HepG2 (cell line): ENCODE results near the gene LRRC63. TPM values are rescaled to one million over a fixed set of nuclear protein-coding genes. Genes with fewer than 3 reads are reported as not detected.

ENCODE experiments used
- ATAC-seq: fragments of 200-7000 bp; cut with Tn5 transposase; 3 replicates; pipeline ENCODE4 v1.9.1; 2020; ENCODE audit warnings: mild to moderate bottlenecking, moderate library complexity
- BruUV-seq: library from RNA; stranded (reverse); fragments of 400-500 nt; replicated peaks from 2 replicates; lab custom pipeline; 2021; lab: Mats Ljungman, UMichigan
- CTCF ChIA-PET: fragments of 300-600 bp; formaldehyde crosslinking; extraction: SDS; loops from one replicate; lab custom pipeline; 2021; ENCODE audit warnings: low total read pairs, inconsistent platforms, low intra/inter-chr PET ratio; lab: Yijun Ruan, JAX
- POLR2A ChIA-PET: fragments of 350-600 bp; sonication (Branson Sonifier 250); formaldehyde crosslinking; loops from one replicate; lab custom pipeline; 2020; ENCODE audit warnings: antibody characterized with exemption, inconsistent platforms; lab: Yijun Ruan, JAX
- DNase-seq: peaks from one replicate; pipeline ENCODE4 v3.0.0-alpha.2; 2015; ENCODE audit warnings: low spot score
- FAIRE-seq: peaks from 3 replicates; lab custom pipeline; 2011; peaks lifted over from hg19 to GRCh38; lab: Jason Lieb, UNC
- H2AFZ ChIP-seq: one replicate; pipeline ENCODE4 v1.6.1; 2011; ENCODE audit warnings: low read length, inconsistent platforms
- H3K27ac ChIP-seq: fragments of 300-600 bp; 3 replicates; pipeline ENCODE4 v1.8.0; 2011; ENCODE audit warnings: mixed run types, mild to moderate bottlenecking, mixed read lengths, low read length, inconsistent platforms; ENCODE audit not compliant: insufficient read depth; ENCODE audit errors: extremely low read length
- H3K27me3 ChIP-seq, 2 experiments: fragments of 200-600 bp in 1 of 2; 2 replicates in 1 of 2; 3 replicates in 1 of 2; pipeline versions ENCODE4 v1.6.0 to v1.8.0; 2011; ENCODE audit warnings: low read length in 2 of 2, mild to moderate bottlenecking in 2 of 2, moderate library complexity in 2 of 2, inconsistent platforms in 1 of 2; ENCODE audit not compliant: insufficient read depth in 2 of 2, control insufficient read depth in 1 of 2
- H3K36me3 ChIP-seq, 2 experiments: fragments of 200-600 bp in 1 of 2; replicated peaks in 1 of 2; 2 replicates in 1 of 2; 3 replicates in 1 of 2; pipeline versions ENCODE4 v1.5.1 to v1.8.0; 2011; ENCODE audit warnings: low read length in 2 of 2, inconsistent platforms in 1 of 2; ENCODE audit not compliant: insufficient read depth in 2 of 2, control insufficient read depth in 1 of 2
- H3K4me1 ChIP-seq: 2 replicates; pipeline ENCODE4 v1.5.1; 2012; ENCODE audit warnings: low read length, inconsistent platforms; ENCODE audit not compliant: insufficient read depth
- H3K4me2 ChIP-seq: 2 replicates; pipeline ENCODE4 v1.6.0; 2011; ENCODE audit warnings: low read depth, low read length, inconsistent platforms
- H3K4me3 ChIP-seq, 3 experiments: fragments of 200-600 bp in 1 of 3; sonication (generic), shearing (Covaris generic) in 1 of 3; replicated peaks in 1 of 3; 2 replicates each; pipeline ENCODE4 v1.5.1; 2011 to 2016; ENCODE audit warnings: low read length in 3 of 3, inconsistent platforms in 2 of 3, low read depth in 2 of 3, mild to moderate bottlenecking in 2 of 3, control low read depth in 1 of 3, mixed read lengths in 1 of 3; ENCODE audit not compliant: insufficient read depth in 1 of 3
- H3K79me2 ChIP-seq: one replicate; pipeline ENCODE4 v1.6.1; 2011; ENCODE audit warnings: low read length, inconsistent platforms; ENCODE audit not compliant: insufficient read depth
- H3K9ac ChIP-seq: 2 replicates; pipeline ENCODE4 v1.6.0; 2011; ENCODE audit warnings: mild to moderate bottlenecking, low read depth, low read length, inconsistent platforms; ENCODE audit not compliant: insufficient read depth
- H3K9me3 ChIP-seq: 2 replicates; pipeline ENCODE4 v1.5.1; 2012; ENCODE audit warnings: mild to moderate bottlenecking, low read length
- H4K20me1 ChIP-seq: 2 replicates; pipeline ENCODE4 v1.6.0; 2011; ENCODE audit warnings: inconsistent platforms, mild to moderate bottlenecking, low read length, moderate library complexity; ENCODE audit not compliant: insufficient read depth
- ERF ChIP-seq: IDR thresholded peaks from 2 replicates; pipeline ENCODE4 v1.6.1; 2018; ENCODE audit warnings: missing biosample characterization, missing genetic modification reagents
- GABPA ChIP-seq, 2 experiments: IDR thresholded peaks; 2 replicates each; pipeline ENCODE4 v1.6.1; 2011 to 2016; ENCODE audit warnings: low read depth in 2 of 2, low read length in 1 of 2, missing biosample characterization in 1 of 2, missing genetic modification characterization in 1 of 2
- HNF4A ChIP-seq: sonication (generic); formaldehyde crosslinking; IDR thresholded peaks from 2 replicates; pipeline ENCODE4 v1.4.0; 2020; ENCODE audit warnings: missing genetic modification reagents
- MBNL3 ChIP-seq: fragments of 250-450 bp; sonication (Bioruptor Pico); conservative IDR thresholded peaks from 2 replicates; pipeline ENCODE4 v1.8.0; 2022; ENCODE audit warnings: mild to moderate bottlenecking, inconsistent platforms
- MED13 ChIP-seq: sonication (generic); formaldehyde crosslinking; IDR thresholded peaks from 2 replicates; pipeline ENCODE4 v1.5.0; 2020; ENCODE audit warnings: missing genetic modification reagents
- NONO ChIP-seq, 2 experiments: fragments of 450-650 bp in 1 of 2; sonication (generic) in 1 of 2; formaldehyde crosslinking in 1 of 2; IDR thresholded peaks in 1 of 2; conservative IDR thresholded peaks in 1 of 2; 2 replicates each; pipeline versions ENCODE4 v1.6.1 to v1.8.0; 2017 to 2022; ENCODE audit warnings: mild to moderate bottlenecking in 1 of 2, missing genetic modification reagents in 1 of 2, moderate library complexity in 1 of 2
- TBX3 ChIP-seq: fragments of 450-650 bp; IDR thresholded peaks from 2 replicates; pipeline ENCODE4 v1.6.1; 2017; ENCODE audit warnings: antibody characterized with exemption, mild to moderate bottlenecking, inconsistent platforms, borderline replicate concordance
- ZFP37 ChIP-seq: sonication (generic); formaldehyde crosslinking; IDR thresholded peaks from 2 replicates; pipeline ENCODE4 v1.4.0; 2020; ENCODE audit warnings: missing genetic modification reagents, borderline replicate concordance
- ZFP90 ChIP-seq: sonication (generic); formaldehyde crosslinking; IDR thresholded peaks from 2 replicates; pipeline ENCODE4 v1.8.0; 2022; ENCODE audit warnings: missing genetic modification reagents, mild to moderate bottlenecking, inconsistent platforms, borderline replicate concordance
- ZFY ChIP-seq: sonication (generic); formaldehyde crosslinking; IDR thresholded peaks from 2 replicates; pipeline ENCODE4 v1.4.0; 2020; ENCODE audit warnings: missing genetic modification reagents
- ZNF17 ChIP-seq: sonication (generic); formaldehyde crosslinking; IDR thresholded peaks from 2 replicates; pipeline ENCODE4 v1.5.0; 2020; ENCODE audit warnings: mild to moderate bottlenecking, missing genetic modification reagents
- ZNF264 ChIP-seq: sonication (generic); formaldehyde crosslinking; IDR thresholded peaks from 2 replicates; pipeline ENCODE4 v1.4.0; 2020; ENCODE audit warnings: missing genetic modification reagents
- ZNF317 ChIP-seq: sonication (generic); formaldehyde crosslinking; IDR thresholded peaks from 2 replicates; pipeline ENCODE4 v1.5.0; 2020; ENCODE audit warnings: mild to moderate bottlenecking, missing genetic modification reagents
- ZNF879 ChIP-seq: sonication (generic); formaldehyde crosslinking; IDR thresholded peaks from 2 replicates; pipeline ENCODE4 v1.8.1; 2023; ENCODE audit warnings: missing genetic modification reagents
- WGBS: methylation state at CpG from one replicate; pipeline ENCODE4 v1.1.6; 2017; ENCODE audit warnings: low lambda C conversion rate; 5-methylcytosine and 5-hydroxymethylcytosine counted together
- in situ Hi-C: cut with HindIII; loops from 2 replicates; pipeline ENCODE4 v1.10.0; 2017; ENCODE audit warnings: low pct_unique_long_range_greater_than_20kb; ENCODE audit not compliant: extremely low pct_ligation_motif_present
- intact Hi-C: fragments of 100-400 bp; cut with micrococcal nuclease; formaldehyde crosslinking; loops from one replicate; pipeline ENCODE4 v1.10.0; 2022; ENCODE audit not compliant: unreplicated experiment
- polyA plus RNA-seq, 8 experiments: library from polyadenylated mRNA; depleted of rRNA in 3 of 8; stranded (reverse) in 7 of 8; unstranded in 1 of 8; fragments of >200 nt; fragmentation: Illumina TruSeq in 4 of 8; extraction: Trizol in 4 of 8; gene quantifications; 2 replicates each; pipeline versions ENCODE4 v1.2.1 to v1.2.3, GENCODE V29; 2011 to 2016; ENCODE audit warnings: low read depth in 4 of 8, missing spikeins in 1 of 8, mixed read lengths in 1 of 8; ENCODE audit not compliant: insufficient read depth in 1 of 8
- total RNA-seq, 5 experiments: library from RNA; depleted of rRNA; stranded (reverse); fragments of >200 nt; fragmentation: Illumina TruSeq; extraction: Trizol; gene quantifications; 2 replicates each; pipeline ENCODE4 v1.2.3, GENCODE V29; 2016; ENCODE audit warnings: low read depth in 1 of 5
- TF ChIP-seq, protein P1 (sequence below): sonication (generic); formaldehyde crosslinking; IDR thresholded peaks from 2 replicates; pipeline ENCODE4 v1.8.0; 2022; ENCODE audit warnings: mild to moderate bottlenecking, missing genetic modification reagents; ENCODE audit not compliant: insufficient replicate concordance
- TF ChIP-seq, protein P2 (sequence below): sonication (generic); formaldehyde crosslinking; IDR thresholded peaks from 2 replicates; pipeline ENCODE4 v1.8.0; 2022; ENCODE audit warnings: missing genetic modification reagents, low read depth, mild to moderate bottlenecking, borderline replicate concordance
- TF ChIP-seq, protein P3 (sequence below): sonication (generic); formaldehyde crosslinking; IDR thresholded peaks from 2 replicates; pipeline ENCODE4 v1.8.1; 2023; ENCODE audit warnings: mild to moderate bottlenecking, missing genetic modification reagents
- TF ChIP-seq, protein P4 (sequence below): sonication (generic); formaldehyde crosslinking; IDR thresholded peaks from 2 replicates; pipeline ENCODE4 v1.4.0; 2020; ENCODE audit warnings: missing genetic modification reagents
- TF ChIP-seq, protein P5 (sequence below): IDR thresholded peaks from 2 replicates; pipeline ENCODE4 v1.6.1; 2016; ENCODE audit warnings: missing compliant biosample characterization, missing genetic modification reagents, borderline replicate concordance

LRRC63 gene
- total and polyA plus RNA-seq, 2 of the 13 experiments (the other 11 are each of a cell fraction or from before 2014, with no cell fraction given): not detected

DNA sequence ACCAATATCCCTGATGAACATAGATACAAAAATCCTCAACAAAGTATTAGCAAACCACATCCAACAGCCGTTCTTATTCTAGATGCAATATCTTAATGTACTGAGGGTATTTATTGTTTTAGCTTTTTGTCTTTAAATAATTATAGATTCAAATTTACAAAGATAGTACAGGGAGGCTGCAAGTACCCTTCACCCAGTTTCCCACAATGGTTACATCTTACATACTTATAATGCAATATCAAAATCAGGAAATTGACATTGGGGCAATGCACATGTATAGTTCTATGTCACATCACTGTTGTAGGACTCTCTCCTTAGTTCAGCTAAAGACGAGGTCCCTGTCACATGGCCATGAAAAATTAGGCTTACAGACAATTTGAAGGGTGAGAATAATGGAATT is 99.5 kb downstream of the LRRC63 start:
- ChIA-PET CTCF (no interaction called here), POLR2A (no interaction called here)
- no peak overlapping the region for H3K9ac ChIP-seq
- intact Hi-C loops: no loop called here
- no peaks in the 10 kb centered on the region for H3K79me2 ChIP-seq
- ATAC-seq: no peak
- no peak overlapping the region for H3K4me2 ChIP-seq
- H4K20me1 ChIP-seq: no peaks in the 10 kb centered on the region
- no peak overlapping the region for H3K27ac ChIP-seq
- DNase-seq: no peak
- H3K9me3 ChIP-seq: no peaks in the 10 kb centered on the region
- no peaks in the 10 kb centered on the region for H3K4me1 ChIP-seq
- FAIRE-seq: no peak
- H3K36me3 ChIP-seq: no peaks in the 10 kb centered on the region
- no TSS peak for BruUV-seq
- no peak overlapping the region for H3K4me3 ChIP-seq
- WGBS: 21% methylated on average over 2 of the region's 2 CpGs
- in situ Hi-C loops: no loop called here
- H2AFZ ChIP-seq: no peak overlapping the region
- no peaks in the 10 kb centered on the region for H3K27me3 ChIP-seq
- TF ChIP-seq, protein P1, sequence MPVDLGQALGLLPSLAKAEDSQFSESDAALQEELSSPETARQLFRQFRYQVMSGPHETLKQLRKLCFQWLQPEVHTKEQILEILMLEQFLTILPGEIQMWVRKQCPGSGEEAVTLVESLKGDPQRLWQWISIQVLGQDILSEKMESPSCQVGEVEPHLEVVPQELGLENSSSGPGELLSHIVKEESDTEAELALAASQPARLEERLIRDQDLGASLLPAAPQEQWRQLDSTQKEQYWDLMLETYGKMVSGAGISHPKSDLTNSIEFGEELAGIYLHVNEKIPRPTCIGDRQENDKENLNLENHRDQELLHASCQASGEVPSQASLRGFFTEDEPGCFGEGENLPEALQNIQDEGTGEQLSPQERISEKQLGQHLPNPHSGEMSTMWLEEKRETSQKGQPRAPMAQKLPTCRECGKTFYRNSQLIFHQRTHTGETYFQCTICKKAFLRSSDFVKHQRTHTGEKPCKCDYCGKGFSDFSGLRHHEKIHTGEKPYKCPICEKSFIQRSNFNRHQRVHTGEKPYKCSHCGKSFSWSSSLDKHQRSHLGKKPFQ (CRISPR knock-in tag): no peak
- TF ChIP-seq ZNF17 (CRISPR knock-in tag): no peak
- no peak for TF ChIP-seq GABPA (IDR thresholded peaks at IDR 0.05; ENCODE audit: low read depth, low read length)
- no peak for TF ChIP-seq GABPA (CRISPR knock-in tag; IDR thresholded peaks at IDR 0.05; ENCODE audit: low read depth)
- TF ChIP-seq NONO (IDR thresholded peaks at IDR 0.05): no peak
- no peak for TF ChIP-seq NONO (CRISPR knock-in tag; conservative IDR thresholded peaks at IDR 0.05)
- TF ChIP-seq, protein P2, sequence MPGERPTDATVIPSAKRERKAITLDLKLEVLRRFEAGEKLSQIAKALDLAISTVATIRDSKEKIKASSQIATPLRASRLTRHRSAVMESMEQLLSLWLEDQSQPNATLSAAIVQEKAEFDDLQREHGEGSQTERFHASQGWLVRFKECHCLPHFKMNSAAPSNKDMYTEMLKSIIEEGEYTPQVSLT (CRISPR knock-in tag): no peak
- TF ChIP-seq, protein P3, sequence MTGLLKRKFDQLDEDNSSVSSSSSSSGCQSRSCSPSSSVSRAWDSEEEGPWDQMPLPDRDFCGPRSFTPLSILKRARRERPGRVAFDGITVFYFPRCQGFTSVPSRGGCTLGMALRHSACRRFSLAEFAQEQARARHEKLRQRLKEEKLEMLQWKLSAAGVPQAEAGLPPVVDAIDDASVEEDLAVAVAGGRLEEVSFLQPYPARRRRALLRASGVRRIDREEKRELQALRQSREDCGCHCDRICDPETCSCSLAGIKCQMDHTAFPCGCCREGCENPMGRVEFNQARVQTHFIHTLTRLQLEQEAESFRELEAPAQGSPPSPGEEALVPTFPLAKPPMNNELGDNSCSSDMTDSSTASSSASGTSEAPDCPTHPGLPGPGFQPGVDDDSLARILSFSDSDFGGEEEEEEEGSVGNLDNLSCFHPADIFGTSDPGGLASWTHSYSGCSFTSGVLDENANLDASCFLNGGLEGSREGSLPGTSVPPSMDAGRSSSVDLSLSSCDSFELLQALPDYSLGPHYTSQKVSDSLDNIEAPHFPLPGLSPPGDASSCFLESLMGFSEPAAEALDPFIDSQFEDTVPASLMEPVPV (CRISPR knock-in tag): no peak
- TF ChIP-seq HNF4A (CRISPR knock-in tag): no peak
- TF ChIP-seq MED13: no peak
- TF ChIP-seq, protein P4, sequence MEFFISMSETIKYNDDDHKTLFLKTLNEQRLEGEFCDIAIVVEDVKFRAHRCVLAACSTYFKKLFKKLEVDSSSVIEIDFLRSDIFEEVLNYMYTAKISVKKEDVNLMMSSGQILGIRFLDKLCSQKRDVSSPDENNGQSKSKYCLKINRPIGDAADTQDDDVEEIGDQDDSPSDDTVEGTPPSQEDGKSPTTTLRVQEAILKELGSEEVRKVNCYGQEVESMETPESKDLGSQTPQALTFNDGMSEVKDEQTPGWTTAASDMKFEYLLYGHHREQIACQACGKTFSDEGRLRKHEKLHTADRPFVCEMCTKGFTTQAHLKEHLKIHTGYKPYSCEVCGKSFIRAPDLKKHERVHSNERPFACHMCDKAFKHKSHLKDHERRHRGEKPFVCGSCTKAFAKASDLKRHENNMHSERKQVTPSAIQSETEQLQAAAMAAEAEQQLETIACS (CRISPR knock-in tag): no peak
- TF ChIP-seq ERF: no peak
- no peak for TF ChIP-seq MBNL3 (CRISPR knock-in tag)
- TF ChIP-seq ZFP90 (CRISPR knock-in tag): no peak
- TF ChIP-seq TBX3: no peak
- TF ChIP-seq ZFY (CRISPR knock-in tag): no peak
- no peak for TF ChIP-seq ZNF264 (CRISPR knock-in tag)
- no peak for TF ChIP-seq ZNF879
- no peak for TF ChIP-seq ZNF317 (CRISPR knock-in tag)
- TF ChIP-seq, protein P5, sequence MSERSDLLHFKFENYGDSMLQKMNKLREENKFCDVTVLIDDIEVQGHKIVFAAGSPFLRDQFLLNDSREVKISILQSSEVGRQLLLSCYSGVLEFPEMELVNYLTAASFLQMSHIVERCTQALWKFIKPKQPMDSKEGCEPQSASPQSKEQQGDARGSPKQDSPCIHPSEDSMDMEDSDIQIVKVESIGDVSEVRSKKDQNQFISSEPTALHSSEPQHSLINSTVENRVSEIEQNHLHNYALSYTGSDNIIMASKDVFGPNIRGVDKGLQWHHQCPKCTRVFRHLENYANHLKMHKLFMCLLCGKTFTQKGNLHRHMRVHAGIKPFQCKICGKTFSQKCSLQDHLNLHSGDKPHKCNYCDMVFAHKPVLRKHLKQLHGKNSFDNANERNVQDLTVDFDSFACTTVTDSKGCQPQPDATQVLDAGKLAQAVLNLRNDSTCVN (CRISPR knock-in tag): no peak
- no peak for TF ChIP-seq ZFP37 (CRISPR knock-in tag)
